ENCODE results near the gene RBM34.
"Not testable (repeated sequence)": the region's sequence is repeated elsewhere in the genome, so short reads cannot be mapped to it uniquely, and the experiment has no call there.

RBM34 gene

DNA sequence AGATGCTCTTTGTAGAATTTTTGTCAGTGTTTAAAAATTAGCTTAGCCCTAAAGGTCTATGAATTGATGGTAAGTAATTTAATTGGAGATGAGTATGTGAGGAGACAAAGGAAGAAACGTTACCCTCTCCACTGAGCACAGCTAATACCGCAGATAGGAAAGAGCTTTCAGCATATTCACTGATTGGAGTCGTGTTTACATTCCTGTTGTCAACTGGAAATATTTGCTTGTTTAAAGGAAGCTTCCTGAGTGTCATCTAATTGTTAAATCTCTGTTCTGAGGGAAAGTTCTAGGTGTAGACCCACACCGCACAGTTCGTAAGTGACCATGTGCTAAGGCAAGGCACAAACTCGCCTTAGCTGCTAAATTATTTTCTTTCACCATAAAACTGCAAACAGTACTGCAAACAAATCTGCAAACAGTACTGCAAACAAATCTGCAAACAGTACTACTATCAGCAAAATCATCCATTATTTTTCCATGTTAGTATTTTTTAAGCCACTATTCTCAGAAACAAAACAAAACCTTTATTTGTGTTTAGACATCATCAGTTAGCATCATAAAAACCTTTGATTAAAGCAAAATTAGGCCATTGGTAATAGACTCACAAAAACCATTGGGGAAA lies 65.0 kb downstream of the RBM34 start:
- no peak for TF ChIP-seq ZNF274 (IDR thresholded peaks at IDR 0.05; ENCODE audit: low read depth, low read length)
- H3K4me3 ChIP-seq (ENCODE audit: low read length), result no peak overlapping the region

DNA sequence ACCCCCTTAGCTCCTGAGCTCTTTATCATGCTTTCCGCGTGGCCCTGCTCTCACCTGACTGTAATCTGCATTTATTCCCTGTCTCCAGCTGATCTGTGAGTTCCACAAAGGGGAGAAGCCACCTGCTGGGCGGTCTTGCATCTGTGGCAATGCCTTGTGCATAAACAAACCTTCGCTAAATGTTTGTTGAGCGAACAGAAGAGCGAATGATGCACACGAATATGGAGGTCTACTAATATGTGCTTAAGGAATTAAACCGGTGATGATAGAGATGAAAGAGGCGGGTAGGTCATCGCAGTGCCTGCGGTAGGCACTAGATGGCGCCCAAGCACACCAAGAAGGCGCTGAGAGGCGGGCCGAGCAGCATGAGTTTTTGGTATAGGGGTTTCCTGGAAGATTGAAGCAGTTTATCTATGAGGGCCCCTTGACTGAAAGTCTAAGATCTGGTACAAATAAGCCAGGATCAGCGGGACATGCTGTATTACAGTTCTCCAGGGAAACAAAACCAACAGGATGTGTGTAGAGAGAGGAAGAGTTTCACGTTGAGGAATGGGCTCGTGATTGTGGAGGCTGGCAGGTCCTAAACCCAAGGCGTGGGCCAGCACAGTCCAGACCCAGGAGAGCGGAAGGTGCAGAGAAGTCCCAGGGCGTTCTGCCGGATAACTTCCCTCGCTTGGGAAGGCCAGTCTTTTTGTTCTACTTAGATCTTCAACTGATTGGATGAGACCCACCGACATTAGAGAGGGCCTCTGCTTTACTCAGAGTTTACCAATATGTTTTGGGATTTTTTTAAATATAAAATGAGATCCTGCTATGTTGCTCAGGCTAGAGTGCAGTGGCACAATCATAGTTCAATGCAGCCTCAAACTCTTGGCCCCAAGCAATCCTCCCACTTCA lies 67.1 kb downstream of the RBM34 start:
- no peak for TF ChIP-seq ZNF274 (IDR thresholded peaks at IDR 0.05; ENCODE audit: low read depth, low read length)
- no peak overlapping the region for H3K4me3 ChIP-seq (ENCODE audit: low read length)

DNA sequence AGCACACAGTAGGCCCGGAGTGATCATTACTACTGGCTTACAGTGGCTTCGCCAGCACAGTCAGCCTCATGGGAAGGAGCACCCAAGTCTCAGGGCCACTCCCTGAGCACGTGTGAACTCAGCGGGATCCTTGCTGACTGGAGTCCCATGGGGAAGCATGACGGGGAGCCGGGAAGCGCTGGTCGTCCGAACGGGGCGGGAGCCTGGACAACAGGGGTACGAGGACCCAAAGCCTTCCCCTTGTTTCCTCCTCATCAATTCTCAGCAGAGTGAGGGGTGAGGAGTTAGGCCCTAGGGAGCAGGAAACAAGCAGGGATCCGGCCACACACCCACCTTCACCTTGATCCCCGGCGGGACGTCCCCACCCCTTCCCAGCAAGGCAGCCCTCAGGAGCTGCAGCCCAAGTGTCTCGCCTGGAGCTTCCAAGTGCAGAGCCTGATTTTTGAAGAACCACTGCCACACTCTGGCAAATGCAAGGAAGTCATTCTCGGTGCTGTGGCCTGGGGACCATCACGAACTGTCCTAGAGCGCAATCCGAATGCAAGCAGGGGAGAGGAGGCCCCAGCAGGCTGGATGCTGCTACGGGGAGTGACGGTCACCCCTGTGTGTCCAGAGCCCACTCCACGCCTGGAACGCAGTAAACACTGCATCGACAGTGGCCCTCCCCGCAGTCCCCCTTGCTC lies 67.9 kb downstream of the RBM34 start:
- no peak for TF ChIP-seq ZNF274 (IDR thresholded peaks at IDR 0.05; ENCODE audit: low read depth, low read length)
- H3K4me3 ChIP-seq (ENCODE audit: low read length), result no peak overlapping the region

DNA sequence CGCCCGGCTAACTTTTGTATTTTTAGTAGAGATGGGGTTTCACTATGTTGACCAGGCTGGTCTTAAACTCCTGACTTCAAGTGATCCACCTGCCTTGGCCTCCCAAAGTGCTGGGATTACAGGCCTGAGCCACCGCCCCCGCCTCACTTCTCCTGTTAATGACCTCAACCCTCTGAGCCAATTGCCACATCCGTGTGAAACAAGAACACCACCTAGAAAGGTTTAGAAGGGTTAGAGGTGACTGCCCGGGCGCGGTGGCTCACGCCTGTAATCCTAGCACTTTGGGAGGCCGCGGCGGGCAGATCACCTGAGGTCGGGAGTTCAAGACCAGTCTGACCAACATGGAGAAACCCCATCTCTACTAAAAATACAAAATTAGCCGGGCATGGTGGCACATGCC lies 68.6 kb downstream of the RBM34 start:
- not testable (repeated sequence) for H3K4me3 ChIP-seq (ENCODE audit: low read length)

- not testable (repeated sequence) for H3K4me3 ChIP-seq (ENCODE audit: low read length)
These were observed 69.0 kb downstream of the RBM34 start for GRCh38 chr1:235092045-235092406.

DNA sequence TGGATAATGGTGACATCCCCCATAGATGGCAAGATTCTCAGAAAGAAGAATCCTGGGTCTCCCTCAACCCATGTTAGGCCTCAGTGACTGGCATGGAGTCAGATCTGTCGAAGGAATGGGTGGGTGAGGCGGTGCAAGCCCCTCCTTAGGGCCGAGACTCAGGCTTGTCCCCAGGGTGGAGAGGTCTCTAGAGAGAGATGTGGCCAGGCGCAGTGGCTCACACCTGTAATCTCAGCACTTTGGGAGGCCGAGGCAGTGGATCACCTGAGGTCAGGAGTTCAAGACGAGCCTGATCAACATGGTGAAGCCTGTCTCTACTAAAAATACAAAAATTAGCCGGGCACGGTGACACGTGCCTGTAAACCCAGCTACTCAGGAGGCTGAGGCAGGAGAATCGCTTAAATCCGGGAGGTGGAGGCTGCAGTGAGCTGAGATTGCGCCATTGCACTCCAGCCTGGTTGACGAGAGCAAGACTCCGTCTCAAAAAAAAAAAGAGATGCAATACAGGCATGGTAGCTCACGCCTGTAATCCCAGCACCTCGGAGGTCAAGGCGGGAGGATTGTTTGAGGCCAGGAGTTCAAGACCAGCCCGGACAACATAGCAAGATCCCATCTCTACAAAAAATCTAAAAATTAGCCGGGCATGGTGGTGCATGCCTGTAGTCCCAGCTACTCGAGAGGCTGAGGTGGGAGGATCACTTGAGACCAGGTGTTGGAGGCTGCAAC lies 69.6 kb downstream of the RBM34 start:
- H3K4me3 ChIP-seq (ENCODE audit: low read length), result not testable (repeated sequence)

DNA sequence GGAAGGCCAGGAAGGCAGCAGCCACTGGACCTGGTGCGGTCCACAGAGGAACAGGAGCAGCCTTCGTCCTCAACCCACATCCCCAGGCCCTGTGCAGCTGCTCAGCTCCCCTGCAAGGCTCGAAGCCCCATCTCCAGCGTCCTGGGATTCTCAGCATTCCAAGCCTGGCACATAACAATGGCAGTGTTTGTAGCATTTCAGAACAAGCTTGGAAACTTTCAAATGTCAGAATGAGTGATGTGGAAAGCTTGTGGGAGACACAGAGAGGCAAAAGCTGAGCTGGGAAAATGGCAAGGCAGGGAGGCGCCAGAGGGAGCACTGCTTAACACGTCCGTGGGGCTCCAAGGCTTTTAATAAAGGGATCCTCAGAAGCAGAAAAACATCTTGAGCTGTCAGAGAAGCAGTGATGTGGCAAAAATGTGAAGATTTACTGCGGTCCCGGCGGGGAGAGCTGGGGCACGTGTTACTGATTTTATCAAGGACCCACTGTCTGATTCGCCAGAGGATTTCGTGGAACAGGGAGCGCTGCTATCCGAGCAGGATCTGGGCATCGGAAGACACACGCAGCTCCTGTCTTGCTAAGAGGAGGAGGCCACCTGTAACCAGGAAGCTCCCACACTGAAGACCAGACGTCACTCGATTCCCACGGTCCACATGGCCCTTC lies 70.5 kb downstream of the RBM34 start:
- no peak overlapping the region for H3K4me3 ChIP-seq (ENCODE audit: low read length)
- TF ChIP-seq ZNF274 (IDR thresholded peaks at IDR 0.05; ENCODE audit: low read depth, low read length), result no peak

DNA sequence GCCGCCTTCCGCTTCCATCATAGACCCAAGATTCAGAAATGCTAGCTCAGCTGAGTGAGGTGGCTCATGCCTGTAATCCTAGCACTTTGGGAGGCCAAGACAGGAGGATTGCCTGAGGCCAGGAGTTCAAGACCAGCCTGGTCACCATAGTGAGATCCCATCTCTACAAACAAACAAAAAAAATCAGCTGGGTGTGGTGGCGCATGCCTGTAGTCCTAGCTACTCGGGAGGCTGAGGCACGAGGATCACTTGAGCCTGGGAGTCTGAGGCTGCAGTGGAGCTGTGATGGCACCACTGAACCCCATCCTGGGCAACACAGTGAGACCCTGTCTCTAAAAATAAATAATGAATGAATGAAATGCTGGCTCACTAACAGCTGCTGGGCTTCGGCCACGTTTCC lies 72.1 kb downstream of the RBM34 start:
- no peak overlapping the region for H3K4me3 ChIP-seq (ENCODE audit: low read length)
- TF ChIP-seq ZNF274 (IDR thresholded peaks at IDR 0.05; ENCODE audit: low read depth, low read length), result no peak

- no peak overlapping the region for H3K4me3 ChIP-seq (ENCODE audit: low read length)
- TF ChIP-seq ZNF274 (IDR thresholded peaks at IDR 0.05; ENCODE audit: low read depth, low read length), result no peak
These were observed 72.6 kb downstream of the RBM34 start for GRCh38 chr1:235088430-235088829.

DNA sequence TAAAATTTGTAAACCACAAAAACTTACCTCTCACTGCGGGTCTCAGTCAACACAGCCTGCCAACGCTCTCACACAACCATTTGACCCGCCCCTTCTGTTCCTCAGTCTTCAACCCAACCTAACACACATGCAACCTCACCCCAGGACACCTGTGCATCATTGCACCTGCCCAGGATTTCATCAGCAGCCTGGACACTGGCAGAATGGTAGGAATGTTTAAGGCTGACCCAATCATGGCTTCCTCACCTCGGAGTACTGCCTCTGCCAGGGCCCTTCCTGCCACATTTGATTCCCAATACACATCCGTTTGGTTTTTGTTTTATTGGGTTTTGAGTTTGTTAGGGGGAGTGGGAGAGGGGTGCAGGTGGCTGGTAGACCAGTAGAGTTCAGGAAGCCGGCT lies 73.1 kb downstream of the RBM34 start:
- H3K4me3 ChIP-seq (ENCODE audit: low read length), result no peak overlapping the region
- no peak for TF ChIP-seq ZNF274 (IDR thresholded peaks at IDR 0.05; ENCODE audit: low read depth, low read length)

- not testable (repeated sequence) for H3K4me3 ChIP-seq (ENCODE audit: low read length)
These were observed 75.5 kb downstream of the RBM34 start for GRCh38 chr1:235085411-235086117.

Measured in GM08714 (cell line).